Left lung (tissue), 10 donors: ENCODE data around the gene TMEM143. TPM values are rescaled to one million over a fixed set of nuclear protein-coding genes. Genes with fewer than 3 reads are reported as not detected.
"Not testable (repeated sequence)": the region's sequence is repeated elsewhere in the genome, so short reads cannot be mapped to it uniquely, and the experiment has no call there.

Experiments used
- ATAC-seq: fragments of 200-7000 bp; cut with Tn5 transposase; one replicate; pipeline ENCODE4 v1.9.1; 2020; ENCODE audit warnings: moderate library complexity
- DNase-seq, 4 donors: peaks; one replicate each; pipeline ENCODE4 v3.0.0-alpha.2; 2013 to 2020
- H3K27ac ChIP-seq, 2 donors: fragments of 200-600 bp; sonication (generic) in 1 of 2; one replicate each; pipeline versions ENCODE4 v1.5.0 to v1.8.0; 2020 to 2021
- H3K27me3 ChIP-seq, 2 donors: fragments of 200-600 bp; sonication (generic) in 1 of 2; one replicate each; pipeline versions ENCODE4 v1.5.0 to v1.8.0; 2020 to 2021
- H3K36me3 ChIP-seq, 2 donors: fragments of 200-600 bp; sonication (generic) in 1 of 2; one replicate each; pipeline versions ENCODE4 v1.5.0 to v1.8.0; 2020 to 2021
- H3K4me1 ChIP-seq, 2 donors: fragments of 200-600 bp; one replicate each; pipeline ENCODE4 v1.8.0; 2021
- H3K4me3 ChIP-seq, 2 donors: fragments of 200-600 bp; sonication (generic) in 1 of 2; one replicate each; pipeline versions ENCODE4 v1.5.0 to v1.8.0; 2020 to 2021; ENCODE audit warnings: mild to moderate bottlenecking in 1 of 2
- H3K9me3 ChIP-seq, 2 donors: fragments of 200-600 bp; sonication (generic) in 1 of 2; one replicate each; pipeline versions ENCODE4 v1.5.0 to v1.8.0; 2020 to 2021
- CTCF ChIP-seq, 2 donors: fragments of 200-600 bp; sonication (generic) in 1 of 2; IDR thresholded peaks; one replicate each; pipeline versions ENCODE4 v1.5.0 to v1.8.0; 2021; ENCODE audit warnings: antibody characterized with exemption in 2 of 2
- intact Hi-C, 2 donors: fragments of 100-400 bp; cut with DNase I; formaldehyde crosslinking; loops; one replicate each; pipeline versions ENCODE4 v1.11.2 to v1.14.2; 2022
- polyA plus RNA-seq, 6 donors: library from polyadenylated mRNA; unstranded; fragments of 120-200 nt; gene quantifications; one replicate each; pipeline ENCODE4 v1.2.1, GENCODE V29; 2013; ENCODE audit not compliant: insufficient read length in 6 of 6
- total RNA-seq, 2 donors: library from RNA; stranded (reverse); fragmentation: NEBNext Ultra II Directional; extraction: Animal tissue kit (Norgen Biotek cat#: 25700); gene quantifications; one replicate each; pipeline ENCODE4 v1.2.1, GENCODE V29; 2021
- donor health status: DM: no; HTN: yes; CAD: no.
- donor health status: DM: no; HTN: no; CAD: no.

Gene TMEM143
- total and polyA plus RNA-seq, 8 donors: 7.5 to 10.6 (median 9.3) TPM

GRCh38 chr19:48321622-48322591 lies 41.8 kb downstream of the TMEM143 start:
- Histone ChIP-seq H3K27me3 (no peaks in the 10 kb centered on the region), H3K4me3 (peak overlapping the region; percentile 43 to 63), H3K27ac (peak overlapping the region; percentile 99), H3K36me3 (no peaks in the 10 kb centered on the region), H3K9me3 (no peaks in the 10 kb centered on the region), H3K4me1 (peaks cover 18 to 65% of the 10 kb centered on the region in 2 donors)
- intact Hi-C loops: no loop called here
- ATAC-seq (peak; percentile 87), DNase-seq (peak; percentile 99 to 100 (median 99))
- TF ChIP-seq CTCF (IDR thresholded peaks at IDR 0.05): peak in 1 of 2 donors; percentile 23

GRCh38 chr19:48321372-48321621 lies 42.4 kb downstream of the TMEM143 start:
- ATAC-seq (peak; percentile 86), DNase-seq (peak; percentile 86 to 100 (median 98))
- TF ChIP-seq CTCF (IDR thresholded peaks at IDR 0.05): no peak
- peak overlapping the region; percentile 99 for H3K27ac ChIP-seq
- H3K36me3 ChIP-seq: no peaks in the 10 kb centered on the region
- H3K4me3 ChIP-seq: peak overlapping the region; percentile 43 to 63
- intact Hi-C loops: no loop called here
- H3K9me3 ChIP-seq: no peaks in the 10 kb centered on the region
- H3K27me3 ChIP-seq: no peaks in the 10 kb centered on the region
- H3K4me1 ChIP-seq: peaks cover 15 to 59% of the 10 kb centered on the region in 2 donors

- H3K4me3 ChIP-seq: no peak overlapping the region
- intact Hi-C loops: no loop called here
Observed at GRCh38 chr19:48319647-48320541, 43.8 kb downstream of the TMEM143 start.

GRCh38 chr19:48318286-48318987 lies 45.3 kb downstream of the TMEM143 start:
- DNase-seq: no peak
- intact Hi-C loops: no loop called here

More at GRCh38 chr19:48319647-48320541, 43.8 kb downstream of the TMEM143 start:
- peak; percentile 49 to 94 (median 83) for DNase-seq
- ATAC-seq: peak; percentile 56
- peak; percentile 62 to 91 for TF ChIP-seq CTCF (IDR thresholded peaks at IDR 0.05)
- H3K4me1 ChIP-seq: peaks cover 15 to 46% of the 10 kb centered on the region in 2 donors
- H3K36me3 ChIP-seq: no peaks in the 10 kb centered on the region
- H3K27ac ChIP-seq: peak overlapping the region; percentile 99
- H3K9me3 ChIP-seq: no peaks in the 10 kb centered on the region
- no peaks in the 10 kb centered on the region for H3K27me3 ChIP-seq

GRCh38 chr19:48317708-48317960 lies 46.1 kb downstream of the TMEM143 start:
- H3K4me3 ChIP-seq, H3K9me3 ChIP-seq, ATAC-seq, H3K27ac ChIP-seq, H3K36me3 ChIP-seq, DNase-seq, intact Hi-C loops, H3K27me3 ChIP-seq: not testable (repeated sequence)
- peaks cover 11 to 24% of the 10 kb centered on the region in 2 donors for H3K4me1 ChIP-seq

More at GRCh38 chr19:48318286-48318987, 45.3 kb downstream of the TMEM143 start:
- Histone ChIP-seq H3K27me3 (no peaks in the 10 kb centered on the region), H3K4me3 (no peak overlapping the region), H3K27ac (no peak overlapping the region), H3K9me3 (no peaks in the 10 kb centered on the region), H3K4me1 (peaks cover 15 to 32% of the 10 kb centered on the region in 2 donors), H3K36me3 (no peaks in the 10 kb centered on the region)
- ATAC-seq: no peak
- TF ChIP-seq CTCF (IDR thresholded peaks at IDR 0.05): no peak
